PFSK-1 (cell line): Measurements from ENCODE around the gene IFI27.

Experiments used
- FOXP2 ChIP-seq: optimal IDR thresholded peaks from 2 replicates; pipeline ENCODE3; 2011; ENCODE audit warnings: borderline replicate concordance, control low read depth, inconsistent platforms; ENCODE audit not compliant: insufficient read depth; ENCODE audit errors: extremely low read length, extremely low read depth
- POLR2AphosphoS5 ChIP-seq: IDR thresholded peaks from 2 replicates; pipeline ENCODE4 v1.6.1; 2012; ENCODE audit warnings: low read depth, mild to moderate bottlenecking, control low read depth, low read length, moderate library complexity
- SIN3A ChIP-seq: IDR thresholded peaks from 2 replicates; pipeline ENCODE4 v1.6.1; 2012; ENCODE audit warnings: mild to moderate bottlenecking, low read length, moderate library complexity, borderline replicate concordance; ENCODE audit not compliant: insufficient read depth
- TAF1 ChIP-seq: IDR thresholded peaks from 2 replicates; pipeline ENCODE4 v1.6.1; 2012; ENCODE audit warnings: low read length, control low read depth, borderline replicate concordance; ENCODE audit not compliant: insufficient read depth

- no peak for TF ChIP-seq POLR2AphosphoS5
- no peak for TF ChIP-seq SIN3A
- TF ChIP-seq TAF1 = no peak
- TF ChIP-seq FOXP2 = no peak
These were observed 53.3 kb downstream of the IFI27 start for GRCh38 chr14:94163796-94164195.
